Activated naive CD4-positive, alpha-beta T cell treated with Interleukin-2 at 50 U/mL for 16 hours (primary cell): ENCODE measurements around the gene GABPB2.

Source experiments
- DNase-seq: peaks from one replicate; pipeline ENCODE4 v3.0.0-alpha.2; 2020

Gene GABPB2

GRCh38 chr1:151070474-151071276 lies at the start of gene GABPB2:
Gene GABPB2 (plus strand): TSS chr1:151070761. CDS start chr1:151088190, 17,429 bp downstream.
- peak; percentile 89 for DNase-seq

- DNase-seq = peak; percentile 81
These were observed 45.9 kb upstream of the GABPB2 start for GRCh38 chr1:151024540-151025146.

DNA sequence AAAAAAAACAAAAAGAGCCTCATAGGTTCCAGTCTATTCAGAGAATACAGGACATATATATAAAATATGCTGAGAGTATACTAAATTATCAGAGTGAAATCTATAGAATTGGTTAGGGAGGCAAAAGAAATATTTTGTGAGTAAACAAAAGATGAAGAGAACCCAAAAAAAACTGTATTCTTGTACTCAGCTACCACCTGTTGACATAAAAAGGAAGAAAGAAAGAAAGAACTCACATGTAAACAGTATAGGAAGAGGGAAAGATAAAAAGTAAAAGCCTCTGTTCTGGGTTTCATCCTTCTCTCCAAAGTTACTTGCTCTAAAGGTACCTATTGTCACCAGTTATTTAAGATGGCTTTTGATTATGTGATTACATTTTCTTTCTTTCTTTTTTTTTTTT lies 44.1 kb upstream of the GABPB2 start:
- no peak for DNase-seq

GRCh38 chr1:151032164-151032563 lies 38.4 kb upstream of the GABPB2 start:
- no peak for DNase-seq

- DNase-seq = no peak
These were observed 35.4 kb upstream of the GABPB2 start for GRCh38 chr1:151035167-151035566.

DNA sequence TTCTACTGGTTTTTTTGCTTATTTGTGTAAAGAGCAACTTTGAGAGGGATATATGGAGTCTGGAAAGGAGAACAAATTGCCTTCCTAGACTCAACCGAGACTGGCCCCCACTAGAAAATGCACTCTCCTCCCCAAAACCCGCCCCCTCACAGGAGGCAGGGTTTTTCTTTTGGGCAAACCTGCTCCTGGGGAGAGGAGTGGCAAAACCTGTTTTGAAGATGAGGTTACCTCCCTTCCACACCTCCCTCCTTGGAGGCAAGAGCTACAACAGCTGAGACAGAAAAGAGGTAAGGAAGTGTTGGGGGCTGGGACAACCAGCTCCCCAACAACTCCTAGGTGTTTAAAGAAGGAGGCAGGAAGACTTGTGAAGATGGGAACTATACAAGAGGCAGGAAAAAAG lies 34.2 kb upstream of the GABPB2 start, which contains the start of gene BNIPL:
Gene BNIPL (plus strand): TSS at position 231 of the 400 bp plus-strand sequence. CDS start 140 bp downstream, at position 371.
- no peak for DNase-seq

DNA sequence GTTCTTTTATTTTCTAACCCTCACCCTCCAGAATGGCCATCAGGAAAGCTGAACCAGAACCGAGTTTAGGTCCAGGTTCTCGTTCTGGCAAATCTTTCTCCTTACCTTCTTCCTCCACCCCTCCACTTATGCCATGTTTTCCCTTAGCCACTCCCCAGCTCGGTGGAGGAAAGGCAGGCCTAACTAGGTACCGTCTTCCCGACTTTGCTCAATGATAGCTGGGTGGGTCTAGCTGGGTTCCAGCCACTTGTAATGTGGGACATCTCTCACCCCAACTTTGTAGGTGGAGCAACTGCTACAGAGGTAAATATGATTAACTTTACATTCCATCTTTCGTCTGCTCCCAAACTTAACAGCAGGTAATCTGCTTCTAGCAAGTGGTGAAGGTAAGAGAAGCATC lies 33.5 kb upstream of the GABPB2 start:
- no peak for DNase-seq

GRCh38 chr1:151039521-151039920 lies 31.0 kb upstream of the GABPB2 start:
- DNase-seq = no peak

- no peak for DNase-seq
These were observed 27.4 kb upstream of the GABPB2 start for GRCh38 chr1:151043163-151043562.

- peak; percentile 65 for DNase-seq
These were observed 23.0 kb upstream of the GABPB2 start, which contains the start of gene C1orf56 for GRCh38 chr1:151047591-151047924. Gene C1orf56 (plus strand): TSS chr1:151047751. CDS start chr1:151047848, 97 bp downstream.

DNA sequence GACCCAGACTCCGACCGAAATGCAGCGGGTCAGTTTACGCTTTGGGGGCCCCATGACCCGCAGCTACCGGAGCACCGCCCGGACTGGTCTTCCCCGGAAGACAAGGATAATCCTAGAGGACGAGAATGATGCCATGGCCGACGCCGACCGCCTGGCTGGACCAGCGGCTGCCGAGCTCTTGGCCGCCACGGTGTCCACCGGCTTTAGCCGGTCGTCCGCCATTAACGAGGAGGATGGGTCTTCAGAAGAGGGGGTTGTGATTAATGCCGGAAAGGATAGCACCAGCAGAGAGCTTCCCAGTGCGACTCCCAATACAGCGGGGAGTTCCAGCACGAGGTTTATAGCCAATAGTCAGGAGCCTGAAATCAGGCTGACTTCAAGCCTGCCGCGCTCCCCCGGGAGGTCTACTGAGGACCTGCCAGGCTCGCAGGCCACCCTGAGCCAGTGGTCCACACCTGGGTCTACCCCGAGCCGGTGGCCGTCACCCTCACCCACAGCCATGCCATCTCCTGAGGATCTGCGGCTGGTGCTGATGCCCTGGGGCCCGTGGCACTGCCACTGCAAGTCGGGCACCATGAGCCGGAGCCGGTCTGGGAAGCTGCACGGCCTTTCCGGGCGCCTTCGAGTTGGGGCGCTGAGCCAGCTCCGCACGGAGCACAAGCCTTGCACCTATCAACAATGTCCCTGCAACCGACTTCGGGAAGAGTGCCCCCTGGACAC lies 22.5 kb upstream of the GABPB2 start:
- DNase-seq = peak; percentile 60

DNA sequence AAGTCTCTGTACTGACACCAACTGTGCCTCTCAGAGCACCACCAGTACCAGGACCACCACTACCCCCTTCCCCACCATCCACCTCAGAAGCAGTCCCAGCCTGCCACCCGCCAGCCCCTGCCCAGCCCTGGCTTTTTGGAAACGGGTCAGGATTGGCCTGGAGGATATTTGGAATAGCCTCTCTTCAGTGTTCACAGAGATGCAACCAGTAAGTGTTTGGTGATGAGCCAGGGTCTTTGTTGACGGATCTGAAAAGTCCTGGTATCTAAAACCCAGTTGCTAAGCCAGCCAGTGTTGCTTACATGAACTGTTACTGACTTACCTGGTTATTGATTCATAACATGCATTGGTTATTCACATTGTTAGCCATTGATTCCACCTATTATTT lies 21.9 kb upstream of the GABPB2 start:
- DNase-seq = no peak

DNA sequence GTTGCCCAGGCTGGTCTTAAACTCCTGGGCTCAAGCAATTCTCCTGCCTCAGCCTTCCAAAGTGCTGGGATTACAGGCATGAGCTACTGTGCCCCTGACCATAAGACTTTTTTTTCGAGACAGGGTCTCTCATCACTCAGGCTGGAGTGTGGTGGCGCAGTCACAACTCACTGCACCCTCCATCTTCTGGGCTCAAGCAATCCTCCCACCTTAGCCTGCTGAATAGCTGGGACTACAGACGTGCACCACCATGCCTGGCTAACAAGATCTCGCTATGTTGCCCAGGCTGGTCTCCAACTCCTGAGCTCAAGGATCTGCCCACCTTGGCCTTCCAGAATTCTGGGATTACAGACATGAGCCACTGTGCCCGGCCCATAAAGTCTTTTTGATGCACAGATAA lies 21.1 kb upstream of the GABPB2 start:
- DNase-seq = no peak

GRCh38 chr1:151050051-151050688 lies 20.4 kb upstream of the GABPB2 start:
- DNase-seq = no peak

DNA sequence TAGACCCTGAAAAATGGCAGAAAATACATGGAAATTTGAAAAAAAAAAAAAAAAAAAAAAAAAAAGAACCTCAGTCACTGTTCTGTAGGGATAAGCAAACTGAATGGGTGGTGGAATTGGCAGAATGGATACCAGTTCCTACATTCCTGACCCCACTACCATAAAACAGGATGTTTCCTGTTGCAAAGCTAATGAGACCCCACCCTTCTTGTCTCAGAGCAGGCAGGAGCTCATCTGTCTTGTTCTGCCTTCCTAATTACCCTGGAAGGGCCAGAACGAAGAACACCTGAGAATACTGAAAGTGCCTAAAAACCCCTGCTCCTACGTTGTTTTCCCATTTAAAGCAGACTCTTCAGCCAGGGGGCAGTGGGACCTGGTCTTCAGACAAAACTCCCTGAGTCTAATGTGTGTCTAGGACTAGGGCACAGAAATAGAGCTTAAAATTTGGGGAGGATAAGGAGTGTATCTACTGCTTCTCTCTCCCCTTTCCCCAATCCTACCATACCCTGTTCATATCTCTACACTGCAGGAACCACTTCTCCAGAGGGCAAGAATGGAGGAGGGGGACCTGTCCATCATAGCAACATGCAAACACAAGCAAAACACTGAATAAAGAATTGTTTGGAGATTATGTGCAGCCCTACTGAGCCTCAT lies 19.1 kb upstream of the GABPB2 start:
- no peak for DNase-seq

- no peak for DNase-seq
These were observed 15.5 kb upstream of the GABPB2 start for GRCh38 chr1:151054971-151055547.

DNA sequence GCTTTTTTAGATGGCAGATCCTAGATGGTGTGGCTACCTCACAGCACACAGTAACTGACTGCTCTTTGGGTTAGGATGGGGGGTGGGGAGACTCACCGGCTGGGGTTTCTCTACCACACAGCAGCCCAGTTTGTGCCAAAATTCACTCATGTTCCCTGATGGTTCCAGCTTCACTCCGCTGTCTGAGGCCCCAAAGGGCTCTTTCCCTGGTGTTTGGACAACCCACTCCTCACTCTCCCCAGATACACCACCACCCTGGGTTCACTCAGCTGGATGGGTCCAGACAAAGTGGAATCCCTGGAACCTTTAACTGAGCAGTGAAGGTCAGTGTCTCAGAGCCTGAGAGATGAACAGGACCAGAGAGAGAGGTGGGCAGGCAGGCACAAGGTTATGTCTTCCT lies 15.0 kb upstream of the GABPB2 start:
- no peak for DNase-seq

- DNase-seq = peak; percentile 11
These were observed 14.4 kb upstream of the GABPB2 start for GRCh38 chr1:151056149-151056548.

- no peak for DNase-seq
These were observed 11.9 kb upstream of the GABPB2 start for GRCh38 chr1:151058692-151059091.

GRCh38 chr1:151059109-151060006 lies 11.2 kb upstream of the GABPB2 start, which contains the start of gene CDC42SE1:
Gene CDC42SE1 (minus strand): TSS chr1:151059622. CDS start chr1:151055730, 3,892 bp downstream.
- DNase-seq = peak; percentile 86
